SKM-1 treated with dmso at 0.1 percent for 144 hours (cell line): ENCODE measurements around the gene ESRRA.
A peak's percentile ranks its signal among the peaks of the same experiment; 100 is the strongest.
"Not testable (repeated sequence)": the region's sequence is repeated elsewhere in the genome, so short reads cannot be mapped to it uniquely, and the experiment has no call there.

Experiments
- DNase-seq: peaks from one replicate; lab custom pipeline; 2025; ENCODE audit not compliant: unreplicated experiment; lab: John Stamatoyannopoulos, UW

ESRRA gene

GRCh38 chr11:64307795-64308194, 2.5 kb downstream of the ESRRA start:
- not testable (repeated sequence) for DNase-seq

- no peak for DNase-seq
Observed at GRCh38 chr11:64312947-64313346, 7.6 kb downstream of the ESRRA start.

- DNase-seq, result no peak
Observed at GRCh38 chr11:64313491-64314145, 8.3 kb downstream of the ESRRA start.

GRCh38 chr11:64314146-64314804, 9.0 kb downstream of the ESRRA start:
- DNase-seq, result no peak

- DNase-seq, result no peak
Observed at GRCh38 chr11:64314805-64315561, 9.7 kb downstream of the ESRRA start.

DNA sequence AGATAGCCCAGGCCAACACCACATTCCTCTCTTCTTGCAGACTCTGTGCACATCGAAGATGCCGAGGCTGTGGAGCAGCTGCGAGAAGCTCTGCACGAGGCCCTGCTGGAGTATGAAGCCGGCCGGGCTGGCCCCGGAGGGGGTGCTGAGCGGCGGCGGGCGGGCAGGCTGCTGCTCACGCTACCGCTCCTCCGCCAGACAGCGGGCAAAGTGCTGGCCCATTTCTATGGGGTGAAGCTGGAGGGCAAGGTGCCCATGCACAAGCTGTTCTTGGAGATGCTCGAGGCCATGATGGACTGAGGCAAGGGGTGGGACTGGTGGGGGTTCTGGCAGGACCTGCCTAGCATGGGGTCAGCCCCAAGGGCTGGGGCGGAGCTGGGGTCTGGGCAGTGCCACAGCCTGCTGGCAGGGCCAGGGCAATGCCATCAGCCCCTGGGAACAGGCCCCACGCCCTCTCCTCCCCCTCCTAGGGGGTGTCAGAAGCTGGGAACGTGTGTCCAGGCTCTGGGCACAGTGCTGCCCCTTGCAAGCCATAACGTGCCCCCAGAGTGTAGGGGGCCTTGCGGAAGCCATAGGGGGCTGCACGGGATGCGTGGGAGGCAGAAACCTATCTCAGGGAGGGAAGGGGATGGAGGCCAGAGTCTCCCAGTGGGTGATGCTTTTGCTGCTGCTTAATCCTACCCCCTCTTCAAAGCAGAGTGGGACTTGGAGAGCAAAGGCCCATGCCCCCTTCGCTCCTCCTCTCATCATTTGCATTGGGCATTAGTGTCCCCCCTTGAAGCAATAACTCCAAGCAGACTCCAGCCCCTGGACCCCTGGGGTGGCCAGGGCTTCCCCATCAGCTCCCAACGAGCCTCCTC, 10.6 kb downstream of the ESRRA start:
- DNase-seq, result not testable (repeated sequence)

DNA sequence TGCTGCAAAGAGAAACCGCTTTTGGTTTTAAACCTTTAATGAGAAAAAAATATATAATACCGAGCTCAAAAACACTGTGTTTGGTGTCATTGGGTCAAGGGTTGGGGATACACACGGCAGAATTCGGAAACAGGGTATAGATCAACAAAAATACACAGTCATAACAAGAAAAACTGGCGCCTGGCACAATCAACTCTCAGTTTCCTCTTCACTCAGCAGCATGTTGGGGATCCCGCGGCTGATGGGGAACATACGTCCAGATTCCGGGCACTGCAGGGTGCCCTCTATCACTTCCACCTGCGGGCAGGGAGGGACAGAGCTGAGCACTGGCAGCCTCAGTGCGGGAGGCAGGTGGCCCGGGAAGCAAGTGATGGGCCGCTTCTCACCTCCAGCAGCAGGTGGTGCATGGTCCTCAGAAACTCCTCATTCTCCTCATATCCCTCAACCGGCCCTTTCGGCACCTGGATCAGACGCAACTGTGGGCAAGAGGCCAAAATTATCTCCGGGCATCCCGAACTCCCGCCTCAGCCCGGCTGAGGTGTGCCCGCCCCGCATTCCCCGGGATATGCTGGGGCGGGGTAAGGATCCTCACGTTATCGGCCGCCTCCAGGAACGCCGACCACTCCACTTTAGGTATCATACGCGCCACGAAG, 11.5 kb downstream of the ESRRA start:
- no peak for DNase-seq

DNA sequence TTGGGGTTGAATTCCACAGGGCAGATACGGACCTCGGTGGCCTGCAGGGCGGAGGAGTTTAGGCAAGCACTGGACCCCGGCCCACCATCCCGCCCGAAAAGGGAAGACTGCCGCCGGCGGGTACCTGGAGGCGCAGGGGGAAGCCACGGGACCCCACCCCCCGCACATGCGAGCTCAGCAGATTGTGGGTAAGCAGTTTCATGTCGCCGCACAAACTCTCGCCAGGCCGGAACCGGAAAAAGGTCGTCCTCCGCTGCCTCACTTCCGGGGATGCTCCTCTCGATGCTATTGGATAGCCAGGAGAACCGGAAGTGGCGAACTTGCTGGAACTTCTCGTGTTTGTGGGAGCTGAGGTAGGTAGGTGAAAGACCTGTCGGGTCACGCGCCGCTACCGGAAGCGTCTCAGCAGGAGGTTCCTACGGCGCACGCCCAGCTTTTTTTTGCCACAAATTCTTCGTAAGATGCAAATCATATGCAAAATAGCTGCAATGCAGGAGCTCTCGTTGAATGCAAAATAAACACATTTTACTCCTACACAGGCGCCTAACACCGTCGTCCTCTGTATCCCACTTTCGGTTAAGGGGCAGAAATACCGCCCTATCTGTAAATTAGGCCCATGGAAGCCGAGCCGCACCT, 12.1 kb downstream of the ESRRA start, which contains the start of gene TRMT112:
TRMT112 (minus strand) TSS at position 235 of the 636 bp plus-strand sequence; CDS start at position 202, 33 bp downstream.
- DNase-seq, result peak; percentile 95

- DNase-seq, result peak; percentile 97
Observed at GRCh38 chr11:64317961-64318765, 12.8 kb downstream of the ESRRA start, which contains the start of gene PRDX5. Gene PRDX5, plus strand, starts transcription at chr11:64318121. Its CDS starts 95 bp downstream, at chr11:64318216.

DNA sequence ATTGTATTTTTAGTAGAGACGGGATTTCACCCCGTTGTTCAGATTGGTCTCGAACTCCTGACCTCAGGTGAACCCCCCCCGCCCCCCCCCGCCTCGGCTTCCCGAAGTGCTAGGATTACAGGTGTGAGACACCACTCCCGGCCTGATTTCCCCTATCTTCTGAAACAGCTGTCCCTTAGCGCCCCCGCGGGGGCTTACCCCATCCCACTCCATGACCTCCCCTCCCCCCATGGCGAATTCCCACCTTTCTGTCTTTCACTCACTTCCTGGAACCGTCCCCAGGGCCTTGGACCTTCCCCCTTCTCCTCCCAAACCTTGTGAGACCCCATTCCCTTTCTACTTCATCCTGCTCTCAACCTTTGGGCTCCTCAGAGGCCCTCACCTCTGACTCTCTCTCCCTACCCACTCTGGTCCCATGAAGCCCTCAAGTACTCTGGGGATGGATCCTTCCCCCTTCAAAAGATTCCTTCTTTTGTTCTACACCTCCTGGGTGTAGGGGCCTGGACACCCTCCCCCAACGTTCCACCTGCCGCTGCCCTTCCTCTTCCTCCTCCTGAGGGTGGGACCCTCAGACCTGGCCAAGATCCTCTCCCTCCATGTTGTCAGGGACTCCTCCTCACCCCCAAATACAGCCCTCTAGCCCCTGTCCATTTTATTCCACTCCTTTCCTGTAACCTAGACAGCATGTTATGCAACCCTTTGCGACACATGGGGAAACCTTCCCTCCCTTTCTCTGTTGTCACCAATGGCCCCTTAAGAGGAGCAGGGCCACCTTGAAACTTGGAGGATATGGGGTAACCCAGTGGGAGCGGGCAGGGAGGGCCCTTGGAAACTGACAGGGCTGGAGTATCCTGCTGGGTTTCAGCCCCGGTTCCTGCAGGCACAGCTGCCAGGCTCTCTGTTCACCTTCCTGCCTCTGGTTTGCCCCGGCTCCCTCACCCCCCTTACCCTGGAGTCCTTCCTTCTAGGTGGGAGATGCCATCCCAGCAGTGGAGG, 13.7 kb downstream of the ESRRA start:
- peak; percentile 39 for DNase-seq

GRCh38 chr11:64320556-64320955, 15.2 kb downstream of the ESRRA start:
- no peak for DNase-seq

- DNase-seq, result no peak
Observed at GRCh38 chr11:64321026-64321425, 15.7 kb downstream of the ESRRA start.

GRCh38 chr11:64321533-64321932, 16.2 kb downstream of the ESRRA start:
- no peak for DNase-seq

DNA sequence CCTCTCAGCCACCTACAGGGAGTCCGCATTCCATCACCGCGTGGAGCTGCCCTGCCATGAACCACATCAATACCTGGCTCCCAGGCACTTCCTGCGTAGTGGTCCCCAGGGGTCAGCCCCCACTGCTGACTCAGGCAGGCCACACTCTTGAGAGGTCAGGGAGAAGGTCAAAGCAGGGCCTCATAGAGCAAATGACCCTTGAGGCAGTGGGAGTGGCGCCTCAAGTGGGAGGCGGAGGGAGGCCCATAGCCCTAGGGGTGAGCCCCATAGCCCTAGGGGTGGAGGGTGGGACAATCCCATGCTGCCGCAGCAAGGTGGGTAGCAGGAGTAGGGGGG, 17.6 kb downstream of the ESRRA start:
- no peak for DNase-seq

DNA sequence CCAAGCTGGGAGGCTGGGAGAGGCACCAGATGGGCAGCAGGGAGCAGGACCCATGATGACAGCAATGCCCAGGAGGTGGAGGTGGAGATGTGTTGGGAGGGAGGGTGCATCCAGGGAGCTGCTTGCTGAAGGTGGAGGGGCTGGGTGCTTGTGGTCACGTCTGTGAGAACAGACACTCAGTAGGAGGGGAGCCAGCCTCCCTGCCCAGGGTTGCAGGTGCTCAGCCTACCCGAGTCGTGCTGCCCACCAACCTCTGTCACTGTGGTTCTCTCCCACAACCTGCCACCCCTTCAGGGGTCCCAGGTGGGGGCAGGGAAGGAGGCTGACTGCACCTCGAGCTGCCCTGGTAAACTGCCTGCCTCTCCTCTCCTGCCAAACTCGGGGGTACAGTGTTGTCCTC, 18.0 kb downstream of the ESRRA start:
- DNase-seq, result no peak

DNA sequence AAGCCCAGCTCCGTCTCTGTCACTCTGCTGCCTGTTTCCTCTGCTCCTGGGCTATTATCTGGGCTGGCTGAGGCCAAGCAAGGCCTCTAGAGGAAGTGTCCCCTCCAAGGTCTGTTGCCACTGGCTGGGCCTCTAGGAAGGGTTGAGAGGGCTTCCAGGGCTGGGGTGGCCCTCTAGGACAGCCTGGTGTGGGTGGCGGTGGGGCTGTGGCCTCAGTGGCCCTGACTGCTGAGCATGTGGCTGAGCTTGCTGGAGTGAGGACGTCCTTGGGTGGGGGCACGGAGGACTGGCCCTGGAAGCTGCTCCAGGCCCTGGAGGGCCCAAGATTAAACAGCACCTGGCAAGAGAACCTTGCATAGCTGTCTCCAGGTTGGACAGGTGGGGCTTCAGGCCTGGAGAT, 18.7 kb downstream of the ESRRA start:
- not testable (repeated sequence) for DNase-seq

DNA sequence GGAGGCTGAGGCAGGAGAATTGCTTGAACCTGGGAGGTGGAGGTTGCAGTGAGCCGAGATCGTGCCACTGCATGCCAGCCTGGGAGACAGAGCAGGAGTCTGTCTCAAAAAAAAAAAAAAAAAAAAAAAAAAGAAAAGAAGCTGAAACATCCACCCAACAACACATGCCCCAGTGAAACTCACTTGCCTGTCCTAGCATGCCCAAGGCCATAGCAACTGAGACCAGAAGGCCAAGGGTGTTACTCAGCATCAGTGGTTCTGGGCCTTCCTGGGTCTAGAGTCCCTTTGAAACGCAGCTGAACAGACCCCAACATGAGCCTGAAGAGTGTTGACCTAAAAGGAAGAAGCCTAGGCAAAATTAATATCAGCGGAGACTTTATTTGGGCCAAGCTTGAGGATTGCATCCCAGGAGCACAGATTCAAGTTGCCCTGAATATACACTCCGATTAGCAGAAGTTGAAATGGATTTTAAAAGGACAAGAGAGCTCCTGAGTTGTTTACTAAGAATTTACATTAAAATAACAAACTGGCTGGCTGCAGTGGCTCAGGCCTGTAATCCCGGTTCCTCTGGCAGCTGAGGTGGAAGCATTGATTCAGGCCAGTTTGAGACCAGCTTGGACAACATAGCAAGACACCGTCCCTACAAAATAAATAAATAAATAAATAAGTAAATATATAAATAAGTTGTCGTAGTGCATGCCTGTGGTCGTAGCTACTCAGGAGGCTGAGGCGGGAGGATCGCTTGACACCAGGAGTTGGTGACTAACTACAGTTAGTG, 19.6 kb downstream of the ESRRA start:
- DNase-seq, result no peak
